ENCODE measurements around the gene TFPI2. TPM values are rescaled to one million over a fixed set of nuclear protein-coding genes. Genes with fewer than 3 reads are reported as not detected.

TFPI2 gene
- total RNA-seq, 1 donor: 218 TPM

DNA sequence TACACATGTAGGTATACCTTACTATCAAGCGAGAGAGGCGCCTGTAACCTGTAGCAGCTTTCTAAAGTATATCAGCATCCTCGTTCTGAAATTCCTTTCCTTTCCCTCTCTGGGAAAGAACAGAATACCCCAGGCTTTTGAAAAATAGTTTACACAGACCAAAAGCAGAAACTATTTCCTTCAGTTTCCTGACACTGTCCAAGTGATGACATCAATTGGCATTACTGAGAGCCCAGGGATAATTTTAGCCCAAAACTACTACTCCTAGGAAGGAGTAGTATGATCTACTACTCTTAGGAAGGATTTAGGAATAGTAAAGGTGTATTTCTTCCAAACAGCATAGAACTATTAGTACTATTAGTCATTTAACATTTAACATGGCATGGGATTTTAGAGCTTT is 37.0 kb upstream of the TFPI2 start:
- DNase-seq (ENCODE audit: low read depth): no peak
- TF ChIP-seq, protein P1, sequence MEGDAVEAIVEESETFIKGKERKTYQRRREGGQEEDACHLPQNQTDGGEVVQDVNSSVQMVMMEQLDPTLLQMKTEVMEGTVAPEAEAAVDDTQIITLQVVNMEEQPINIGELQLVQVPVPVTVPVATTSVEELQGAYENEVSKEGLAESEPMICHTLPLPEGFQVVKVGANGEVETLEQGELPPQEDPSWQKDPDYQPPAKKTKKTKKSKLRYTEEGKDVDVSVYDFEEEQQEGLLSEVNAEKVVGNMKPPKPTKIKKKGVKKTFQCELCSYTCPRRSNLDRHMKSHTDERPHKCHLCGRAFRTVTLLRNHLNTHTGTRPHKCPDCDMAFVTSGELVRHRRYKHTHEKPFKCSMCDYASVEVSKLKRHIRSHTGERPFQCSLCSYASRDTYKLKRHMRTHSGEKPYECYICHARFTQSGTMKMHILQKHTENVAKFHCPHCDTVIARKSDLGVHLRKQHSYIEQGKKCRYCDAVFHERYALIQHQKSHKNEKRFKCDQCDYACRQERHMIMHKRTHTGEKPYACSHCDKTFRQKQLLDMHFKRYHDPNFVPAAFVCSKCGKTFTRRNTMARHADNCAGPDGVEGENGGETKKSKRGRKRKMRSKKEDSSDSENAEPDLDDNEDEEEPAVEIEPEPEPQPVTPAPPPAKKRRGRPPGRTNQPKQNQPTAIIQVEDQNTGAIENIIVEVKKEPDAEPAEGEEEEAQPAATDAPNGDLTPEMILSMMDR (IDR thresholded peaks at IDR 0.05; ENCODE audit: insufficient read depth, low read depth, low read length): no peak
- H3K4me3 ChIP-seq (ENCODE audit: low read depth, low read length): no peak overlapping the region

DNA sequence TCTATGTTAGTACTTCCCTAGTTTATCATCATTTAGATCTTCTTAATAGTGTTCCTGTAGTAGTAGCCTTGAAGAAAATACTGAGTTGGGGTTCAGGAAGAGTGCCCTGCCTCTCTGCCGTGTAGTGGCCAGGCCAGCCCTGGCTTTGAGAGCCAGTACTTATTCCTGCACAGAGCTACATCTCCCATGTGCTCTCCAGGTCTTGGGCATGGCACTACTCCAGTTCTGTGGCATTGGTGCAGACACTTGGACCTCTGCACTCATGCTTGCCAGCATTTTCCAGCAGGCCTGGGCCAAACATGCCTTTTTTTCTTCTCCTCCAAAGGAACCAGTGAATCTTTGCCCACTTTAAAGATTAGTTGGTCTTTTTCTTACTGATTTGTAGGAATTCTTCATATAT is 36.2 kb upstream of the TFPI2 start:
- TF ChIP-seq, protein P1 (IDR thresholded peaks at IDR 0.05; ENCODE audit: insufficient read depth, low read depth, low read length): no peak
- no peak for DNase-seq (ENCODE audit: low read depth)
- no peak overlapping the region for H3K4me3 ChIP-seq (ENCODE audit: low read depth, low read length)

DNA sequence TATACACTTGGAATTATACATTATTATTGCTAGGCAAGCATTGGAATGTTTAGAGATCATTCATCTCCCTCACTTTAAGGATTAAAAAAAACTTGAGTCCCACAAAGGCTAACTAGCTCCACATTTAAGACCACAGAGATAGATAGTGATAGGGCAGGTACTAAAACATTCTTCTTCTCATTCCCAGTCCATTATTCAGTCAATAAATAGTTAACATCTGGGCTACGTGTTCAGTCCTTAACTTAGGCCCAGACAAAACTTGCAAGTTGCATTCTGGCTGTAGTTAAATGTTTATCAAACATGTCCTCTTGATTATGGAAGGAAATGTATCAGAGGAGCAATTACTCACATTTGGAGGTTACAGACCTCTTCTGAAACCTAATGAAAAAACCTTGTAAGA is 33.4 kb upstream of the TFPI2 start:
- DNase-seq (ENCODE audit: low read depth): peak; percentile 44
- TF ChIP-seq, protein P1 (IDR thresholded peaks at IDR 0.05; ENCODE audit: insufficient read depth, low read depth, low read length): no peak
- peak overlapping the region; percentile 86 for H3K4me3 ChIP-seq (ENCODE audit: low read depth, low read length)

DNA sequence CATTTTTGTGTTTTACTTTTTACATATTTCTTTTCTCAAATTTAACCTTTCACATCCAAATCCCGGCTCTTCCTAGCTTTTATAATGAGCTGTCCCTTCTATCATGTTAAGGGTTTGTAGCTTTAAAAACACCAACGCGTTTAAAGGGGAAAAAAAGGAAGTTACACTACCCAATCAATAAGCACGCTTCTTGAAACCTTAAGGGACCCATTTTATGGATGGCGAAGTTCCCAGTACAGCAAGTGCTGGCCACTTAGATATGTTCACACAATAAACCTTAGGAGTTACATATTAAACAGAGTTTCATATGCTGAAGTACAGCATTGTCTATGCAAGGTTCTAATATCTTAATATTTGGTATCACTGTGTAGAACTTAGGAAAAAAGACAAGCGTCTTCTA is 32.7 kb upstream of the TFPI2 start:
- TF ChIP-seq, protein P1 (IDR thresholded peaks at IDR 0.05; ENCODE audit: insufficient read depth, low read depth, low read length): no peak
- DNase-seq (ENCODE audit: low read depth): peak; percentile 39
- peak overlapping the region; percentile 86 for H3K4me3 ChIP-seq (ENCODE audit: low read depth, low read length)

DNA sequence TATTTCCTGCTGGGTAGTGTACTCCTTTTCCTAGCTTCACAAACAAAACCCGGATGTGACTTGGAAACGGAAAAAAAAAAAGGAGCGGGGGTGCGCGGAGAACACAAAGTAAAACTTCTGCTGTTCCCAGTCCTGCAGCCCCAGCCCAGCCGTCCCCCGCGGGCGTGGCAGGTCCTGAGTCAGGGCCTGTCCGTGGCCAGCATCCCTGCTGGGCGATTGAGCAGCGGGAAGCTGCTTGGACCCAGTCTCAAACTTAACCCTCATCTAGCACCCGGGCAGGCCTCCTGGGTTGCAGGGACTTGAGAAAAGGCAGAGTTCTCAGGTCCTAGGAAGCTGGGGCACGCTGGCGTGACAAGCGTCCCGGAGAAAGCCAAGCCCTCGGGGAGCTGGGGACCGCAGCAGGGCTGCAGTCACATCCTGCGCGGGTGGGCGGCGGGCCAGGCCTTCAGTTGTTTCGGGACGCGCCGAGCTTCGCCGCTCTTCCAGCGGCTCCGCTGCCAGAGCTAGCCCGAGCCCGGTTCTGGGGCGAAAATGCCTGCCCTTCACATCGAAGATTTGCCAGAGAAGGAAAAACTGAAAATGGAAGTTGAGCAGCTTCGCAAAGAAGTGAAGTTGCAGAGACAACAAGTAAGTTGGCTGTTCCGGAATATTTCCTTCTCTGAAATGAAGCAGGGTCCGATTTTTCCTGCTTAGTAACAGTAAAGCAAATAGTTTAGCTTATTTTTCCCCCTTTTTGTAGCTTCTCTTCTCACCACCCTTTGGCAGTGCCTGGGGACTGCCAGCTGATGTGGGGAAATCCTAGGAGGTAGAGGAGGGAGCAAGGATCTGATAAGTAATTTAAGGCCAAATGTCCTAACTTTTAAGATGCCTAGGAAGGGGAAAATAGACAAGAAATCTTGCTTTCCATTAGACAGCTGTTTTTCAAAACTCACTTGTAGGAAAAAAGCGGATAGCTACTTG is 31.3 kb upstream of the TFPI2 start, which contains the start of gene GNG11:
Gene GNG11, plus strand, starts transcription at position 129 of the 960 bp plus-strand sequence. Its CDS starts 403 bp downstream, at position 532.
- TF ChIP-seq, protein P1 (IDR thresholded peaks at IDR 0.05; ENCODE audit: insufficient read depth, low read depth, low read length): no peak
- peak within 1 kb of the TSS; percentile 86 for H3K4me3 ChIP-seq (ENCODE audit: low read depth, low read length)
- peak; percentile 81 for DNase-seq (ENCODE audit: low read depth)

DNA sequence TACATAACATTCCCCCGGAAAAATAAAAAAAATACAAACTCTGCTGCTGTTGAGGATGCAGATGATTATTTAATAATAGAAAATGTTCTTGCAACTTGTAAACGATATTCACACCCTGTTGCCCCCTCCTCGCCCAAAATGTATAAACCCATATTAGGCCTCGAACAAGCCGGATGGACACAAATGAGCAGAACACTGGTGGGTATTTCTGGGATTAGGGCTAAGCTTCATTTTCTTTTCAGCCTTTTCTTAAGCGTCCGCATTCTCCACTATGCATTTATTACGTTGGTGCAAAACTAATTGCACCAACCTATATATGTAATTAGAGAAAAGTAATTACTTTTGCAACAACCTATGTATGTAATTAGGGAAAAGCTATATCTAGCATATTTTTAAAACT is 30.6 kb upstream of the TFPI2 start:
- DNase-seq (ENCODE audit: low read depth): no peak
- TF ChIP-seq, protein P1 (IDR thresholded peaks at IDR 0.05; ENCODE audit: insufficient read depth, low read depth, low read length): no peak
- H3K4me3 ChIP-seq (ENCODE audit: low read depth, low read length): peak overlapping the region; percentile 86
